ENCODE data around the gene MARK4. TPM values are rescaled to one million over a fixed set of nuclear protein-coding genes. Genes with fewer than 3 reads are reported as not detected.

The MARK4 gene
- total RNA-seq, 1 experiment from 2014 or later = 49.4 TPM

DNA sequence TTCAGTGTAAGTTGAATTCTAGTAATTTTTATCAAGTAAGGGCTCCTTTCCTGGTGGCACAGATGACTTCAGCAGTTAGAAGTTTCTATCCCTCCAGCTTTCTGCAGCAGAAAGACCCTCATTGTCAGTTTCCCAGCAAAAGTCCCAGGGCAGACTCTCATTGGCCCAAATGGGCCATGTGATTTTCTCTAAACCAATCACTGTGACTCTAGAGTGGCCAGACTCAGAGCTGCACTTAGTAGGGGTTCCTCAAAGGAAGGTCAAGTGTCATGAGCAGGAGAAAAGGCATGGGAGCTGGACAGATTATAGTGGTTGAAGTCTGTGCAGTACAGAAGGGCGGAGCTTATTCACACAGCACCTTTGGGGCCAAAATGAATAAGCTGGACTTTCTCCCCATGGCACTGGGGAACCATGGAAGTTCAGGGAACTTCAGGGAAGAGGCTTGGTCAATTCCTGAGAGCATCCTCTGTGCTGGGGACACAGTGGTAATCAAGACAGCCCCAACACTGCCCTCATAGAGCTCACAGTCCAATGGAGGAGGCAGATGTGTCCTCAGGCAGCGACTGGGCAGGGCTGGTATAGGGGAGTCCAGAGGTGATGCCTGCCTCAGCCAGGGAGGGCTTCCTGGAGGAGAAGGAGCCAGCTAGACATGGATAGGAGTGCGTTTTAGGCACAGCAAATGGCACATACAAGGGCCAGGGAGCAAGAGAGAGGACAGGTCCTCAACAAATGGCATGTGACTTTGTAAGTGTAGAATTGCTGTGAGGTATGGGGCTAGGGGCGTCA, 53.3 kb downstream of the MARK4 start:
- POLR2A ChIA-PET (ENCODE audit: unreplicated experiment) = no interaction called here
- no peak for DNase-seq
- Histone ChIP-seq H2AFZ (no peak overlapping the region), H3K4me2 (no peak overlapping the region), H3K27me3 (ENCODE audit: insufficient read depth, low read depth) (no peaks in the 10 kb centered on the region), H3F3A (ENCODE audit: insufficient read depth, low read depth) (peaks cover 13% of the 10 kb centered on the region), H3K79me2 (ENCODE audit: low read depth) (no peaks in the 10 kb centered on the region), H3K9me2 (ENCODE audit: insufficient read depth) (no peaks in the 10 kb centered on the region), H3K4me1 (replicated peaks; ENCODE audit: insufficient read depth) (no peaks in the 10 kb centered on the region), H3K36me3 (ENCODE audit: low read depth) (no peaks in the 10 kb centered on the region), H3K9me3 (ENCODE audit: insufficient read depth, low read depth) (no peaks in the 10 kb centered on the region), H3K4me3 (no peak overlapping the region), H3K27ac (no peak overlapping the region), H4K20me1 (ENCODE audit: insufficient read depth) (no peaks in the 10 kb centered on the region)
- TF ChIP-seq EZH2 (IDR thresholded peaks at IDR 0.05; ENCODE audit: low read depth) (no peak), CTCF (conservative IDR thresholded peaks at IDR 0.05) (no peak)
- no TSS peak for BruUV-seq (replicated peaks)
- CTCF ChIA-PET = no interaction called here
- intact Hi-C loops (cut with micrococcal nuclease; ENCODE audit: unreplicated experiment) = no loop called here

DNA sequence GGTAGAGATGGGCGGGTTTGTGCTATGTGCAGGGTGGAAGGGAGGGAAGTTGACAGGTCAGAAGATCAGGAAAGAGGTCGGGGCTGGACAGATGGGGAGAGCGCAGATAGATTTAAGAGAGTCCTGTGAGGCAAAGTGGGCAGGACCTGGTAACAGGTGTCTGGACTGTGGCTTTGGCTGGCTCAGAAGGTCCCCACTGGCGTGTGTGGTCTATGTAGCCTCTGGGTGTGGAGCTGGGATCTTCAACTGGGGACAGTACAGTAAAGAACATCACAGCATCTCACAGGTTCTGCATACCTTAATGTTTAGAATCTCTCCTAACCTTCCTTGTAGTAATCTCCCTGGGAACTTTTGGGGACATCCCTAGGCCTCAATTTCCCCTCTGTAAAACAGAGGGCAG, 53.9 kb downstream of the MARK4 start:
- no peaks in the 10 kb centered on the region for H3K9me2 ChIP-seq (ENCODE audit: insufficient read depth)
- intact Hi-C loops (cut with micrococcal nuclease; ENCODE audit: unreplicated experiment) = no loop called here
- TF ChIP-seq EZH2 (IDR thresholded peaks at IDR 0.05; ENCODE audit: low read depth) (no peak), CTCF (conservative IDR thresholded peaks at IDR 0.05) (no peak)
- H3K79me2 ChIP-seq (ENCODE audit: low read depth) = no peaks in the 10 kb centered on the region
- ChIA-PET POLR2A (ENCODE audit: unreplicated experiment) (no interaction called here), CTCF (no interaction called here)
- no TSS peak for BruUV-seq (replicated peaks)
- no peaks in the 10 kb centered on the region for H4K20me1 ChIP-seq (ENCODE audit: insufficient read depth)
- H3K27me3 ChIP-seq (ENCODE audit: insufficient read depth, low read depth) = no peaks in the 10 kb centered on the region
- DNase-seq = no peak
- no peak overlapping the region for H3K4me2 ChIP-seq
- no peaks in the 10 kb centered on the region for H3K36me3 ChIP-seq (ENCODE audit: low read depth)
- no peak overlapping the region for H3K27ac ChIP-seq
- no peak overlapping the region for H2AFZ ChIP-seq
- H3F3A ChIP-seq (ENCODE audit: insufficient read depth, low read depth) = peaks cover 18% of the 10 kb centered on the region
- no peaks in the 10 kb centered on the region for H3K4me1 ChIP-seq (replicated peaks; ENCODE audit: insufficient read depth)
- no peak overlapping the region for H3K4me3 ChIP-seq
- no peaks in the 10 kb centered on the region for H3K9me3 ChIP-seq (ENCODE audit: insufficient read depth, low read depth)

- DNase-seq = no peak
- TF ChIP-seq CTCF (conservative IDR thresholded peaks at IDR 0.05) = no peak
- no peak for TF ChIP-seq EZH2 (IDR thresholded peaks at IDR 0.05; ENCODE audit: low read depth)
- no TSS peak for BruUV-seq (replicated peaks)
- Histone ChIP-seq H3K4me1 (replicated peaks; ENCODE audit: insufficient read depth) (no peaks in the 10 kb centered on the region), H3K9me2 (ENCODE audit: insufficient read depth) (no peaks in the 10 kb centered on the region), H3K27me3 (ENCODE audit: insufficient read depth, low read depth) (no peaks in the 10 kb centered on the region), H4K20me1 (ENCODE audit: insufficient read depth) (no peaks in the 10 kb centered on the region), H3K4me2 (no peak overlapping the region), H3K36me3 (ENCODE audit: low read depth) (no peaks in the 10 kb centered on the region), H3K9me3 (ENCODE audit: insufficient read depth, low read depth) (no peaks in the 10 kb centered on the region), H3K79me2 (ENCODE audit: low read depth) (no peaks in the 10 kb centered on the region), H2AFZ (no peak overlapping the region), H3K4me3 (no peak overlapping the region), H3K27ac (no peak overlapping the region), H3F3A (ENCODE audit: insufficient read depth, low read depth) (peaks cover 19% of the 10 kb centered on the region)
- CTCF ChIA-PET = no interaction called here
- intact Hi-C loops (cut with micrococcal nuclease; ENCODE audit: unreplicated experiment) = no loop called here
- POLR2A ChIA-PET (ENCODE audit: unreplicated experiment) = no interaction called here
Measured at GRCh38 chr19:45305421-45305820, 54.4 kb downstream of the MARK4 start.
